Pancreas (tissue), 10 donors: ENCODE results near the gene HS3ST2. TPM values are rescaled to one million over a fixed set of nuclear protein-coding genes. Genes with fewer than 3 reads are reported as not detected.

Source experiments
- ATAC-seq, 4 donors: fragments of 200-7000 bp; cut with Tn5 transposase; one replicate each; pipeline versions ENCODE4 v1.8.0 to v1.9.1; 2020; ENCODE audit warnings: mild to moderate bottlenecking in 4 of 4, moderate library complexity in 4 of 4
- DNase-seq, 6 donors: peaks; one replicate each; pipeline ENCODE4 v3.0.0-alpha.2; 2020
- FAIRE-seq: peaks from 2 replicates; lab custom pipeline; 2012; peaks lifted over from hg19 to GRCh38; lab: Jason Lieb, UNC
- H3K27ac ChIP-seq, 4 donors: fragments of 200-600 bp; sonication (generic); 1 replicate in 3 of 4; 2 replicates in 1 of 4; pipeline versions ENCODE4 v1.5.0 to v1.8.0; 2020
- H3K27me3 ChIP-seq, 4 donors: fragments of 200-600 bp; one replicate each; pipeline ENCODE4 v1.8.0; 2021
- H3K36me3 ChIP-seq, 3 donors: fragments of 200-600 bp; sonication (generic) in 1 of 3; one replicate each; pipeline versions ENCODE4 v1.5.0 to v1.8.0; 2020 to 2021
- H3K4me1 ChIP-seq, 3 donors: fragments of 200-600 bp; one replicate each; pipeline ENCODE4 v1.8.0; 2021
- H3K4me3 ChIP-seq, 4 donors: fragments of 200-600 bp; sonication (generic) in 2 of 4; one replicate each; pipeline versions ENCODE4 v1.5.0 to v1.8.0; 2020 to 2021
- H3K9me3 ChIP-seq, 4 donors: fragments of 200-600 bp; one replicate each; pipeline ENCODE4 v1.8.0; 2021
- CTCF ChIP-seq, 4 donors: fragments of 200-600 bp; sonication (generic) in 3 of 4; IDR thresholded peaks; one replicate each; pipeline versions ENCODE4 v1.5.0 to v1.8.0; 2021; ENCODE audit warnings: antibody characterized with exemption in 4 of 4
- WGBS, 2 donors: extraction: QIAGEN DNeasy Blood & Tissue Kit; methylation state at CpG; one replicate each; pipeline ENCODE4 v1.1.7; 2013; 5-methylcytosine and 5-hydroxymethylcytosine counted together
- intact Hi-C, 3 donors: fragments of 100-400 bp; cut with DNase I; formaldehyde crosslinking; loops; one replicate each; pipeline versions ENCODE4 v1.11.1 to v1.14.2; 2022
- polyA plus RNA-seq, 2 donors: library from polyadenylated mRNA; stranded (reverse); fragments of 200-250 nt; gene quantifications; one replicate each; pipeline ENCODE4 v1.2.3, GENCODE V29; 2013
- total RNA-seq, 6 donors: library from RNA; stranded (reverse); fragmentation: NEBNext Ultra II Directional in 4 of 6; extraction: Animal tissue kit (Norgen Biotek cat#: 25700) in 4 of 6; gene quantifications; one replicate each; pipeline versions ENCODE4 v1.2.1 to v1.2.4, GENCODE V29; 2021 to 2023
- donor health status: healthy with polysubstance abuse.
- donor health status: DM: no; HTN: no; CAD: no; lungs with moderate emphysema.
- donor health status: DM: no; HTN: no; CAD: no.
- donor health status: control.
- donor health status: control.
- donor health status: Bipolar disorder and iron deficiency.
- donor health status: DM: yes; HTN: yes; CAD: no.
- donor health status: DM: no; HTN: no; CAD: no.
- donor health status: DM: no; HTN: no; CAD: no.
- donor health status: DM: yes; HTN: yes; CAD: no.

HS3ST2 gene
- total and polyA plus RNA-seq, 8 donors, result 0.06 to 0.42 (median 0.28) TPM; not detected in 1

GRCh38 chr16:22955461-22956070 lies 141.6 kb downstream of the HS3ST2 start:
- FAIRE-seq, result no peak
- WGBS, 2 donors, result 48 to 56% methylated on average over 6 of the region's 6 CpGs

GRCh38 chr16:22961206-22961605 lies 147.2 kb downstream of the HS3ST2 start:
- ATAC-seq (no peak), FAIRE-seq (no peak), DNase-seq (no peak)
- WGBS, 2 donors, result 29 to 42% methylated on average over 4 of the region's 4 CpGs
- no peak for TF ChIP-seq CTCF (IDR thresholded peaks at IDR 0.05)
- intact Hi-C loops, result no loop called here
- Histone ChIP-seq H3K9me3 (no peaks in the 10 kb centered on the region), H3K4me1 (no peaks in the 10 kb centered on the region), H3K27ac (no peak overlapping the region), H3K4me3 (no peak overlapping the region), H3K27me3 (peaks cover 0 to 6% (median 1%) of the 10 kb centered on the region in 4 donors), H3K36me3 (no peaks in the 10 kb centered on the region)

More at GRCh38 chr16:22955461-22956070, 141.6 kb downstream of the HS3ST2 start:
- intact Hi-C loops, result no loop called here
- no peak overlapping the region for H3K27ac ChIP-seq
- H3K4me1 ChIP-seq, result no peaks in the 10 kb centered on the region
- H3K4me3 ChIP-seq, result no peak overlapping the region
- no peak for TF ChIP-seq CTCF (IDR thresholded peaks at IDR 0.05)
- DNase-seq, result no peak
- peaks cover 0 to 6% (median 1%) of the 10 kb centered on the region in 4 donors for H3K27me3 ChIP-seq
- H3K36me3 ChIP-seq, result no peaks in the 10 kb centered on the region
- no peaks in the 10 kb centered on the region for H3K9me3 ChIP-seq
- no peak for ATAC-seq

GRCh38 chr16:22962905-22963304 lies 148.9 kb downstream of the HS3ST2 start:
- FAIRE-seq (no peak), DNase-seq (no peak), ATAC-seq (no peak)
- no peaks in the 10 kb centered on the region for H3K36me3 ChIP-seq
- no peaks in the 10 kb centered on the region for H3K4me1 ChIP-seq
- TF ChIP-seq CTCF (IDR thresholded peaks at IDR 0.05), result no peak
- no peaks in the 10 kb centered on the region for H3K9me3 ChIP-seq
- no peak overlapping the region for H3K4me3 ChIP-seq
- WGBS, 2 donors, result 25 to 42% methylated on average over 1 of the region's 1 CpG
- H3K27me3 ChIP-seq, result peaks cover 0 to 6% (median 1%) of the 10 kb centered on the region in 4 donors
- no peak overlapping the region for H3K27ac ChIP-seq
- intact Hi-C loops, result no loop called here
